GM12891 (cell line): ENCODE data around the gene ACTN2.
"Not testable (repeated sequence)": the region's sequence is repeated elsewhere in the genome, so short reads cannot be mapped to it uniquely, and the experiment has no call there.

Experiments
- DNase-seq: peaks from one replicate; pipeline ENCODE4 v3.0.0; 2011; ENCODE audit warnings: low spot score; ENCODE audit not compliant: insufficient read length
- FAIRE-seq: peaks from 2 replicates; lab custom pipeline; 2011; peaks lifted over from hg19 to GRCh38; lab: Jason Lieb, UNC
- PAX5 ChIP-seq: IDR thresholded peaks from 2 replicates; pipeline ENCODE4 v1.6.1; 2011; ENCODE audit warnings: low read length, moderate library complexity, mild to moderate bottlenecking; ENCODE audit not compliant: insufficient read depth, severe bottlenecking
- POLR2A ChIP-seq: IDR thresholded peaks from 2 replicates; pipeline ENCODE4 v1.6.1; 2011; ENCODE audit warnings: low read depth, low read length, control low read depth
- POLR2AphosphoS5 ChIP-seq: IDR thresholded peaks from 2 replicates; pipeline ENCODE4 v1.6.1; 2011; ENCODE audit warnings: low read depth, low read length, control low read depth
- POU2F2 ChIP-seq: IDR thresholded peaks from 2 replicates; pipeline ENCODE4 v1.6.1; 2011; ENCODE audit warnings: low read depth, mild to moderate bottlenecking, control low read depth, low read length, moderate library complexity
- SPI1 ChIP-seq: IDR thresholded peaks from 2 replicates; pipeline ENCODE4 v1.6.1; 2011; ENCODE audit warnings: low read depth, low read length, control low read depth
- TAF1 ChIP-seq: IDR thresholded peaks from 2 replicates; pipeline ENCODE4 v1.6.1; 2011; ENCODE audit warnings: low read depth, low read length, control low read depth

ACTN2 gene

GRCh38 chr1:236659792-236660587 lies 26.3 kb upstream of the ACTN2 start:
- FAIRE-seq (no peak), DNase-seq (no peak)
- TF ChIP-seq PAX5 (no peak), POLR2AphosphoS5 (no peak), POU2F2 (no peak), TAF1 (no peak), SPI1 (no peak), POLR2A (no peak)

- TF ChIP-seq SPI1 (no peak), PAX5 (no peak), POLR2A (no peak), TAF1 (no peak), POLR2AphosphoS5 (no peak), POU2F2 (no peak)
- DNase-seq (no peak), FAIRE-seq (no peak)
Measured at GRCh38 chr1:236663934-236664333, 22.4 kb upstream of the ACTN2 start.

- not testable (repeated sequence) for FAIRE-seq, DNase-seq
Measured at GRCh38 chr1:236668909-236669308, 17.4 kb upstream of the ACTN2 start.

DNA sequence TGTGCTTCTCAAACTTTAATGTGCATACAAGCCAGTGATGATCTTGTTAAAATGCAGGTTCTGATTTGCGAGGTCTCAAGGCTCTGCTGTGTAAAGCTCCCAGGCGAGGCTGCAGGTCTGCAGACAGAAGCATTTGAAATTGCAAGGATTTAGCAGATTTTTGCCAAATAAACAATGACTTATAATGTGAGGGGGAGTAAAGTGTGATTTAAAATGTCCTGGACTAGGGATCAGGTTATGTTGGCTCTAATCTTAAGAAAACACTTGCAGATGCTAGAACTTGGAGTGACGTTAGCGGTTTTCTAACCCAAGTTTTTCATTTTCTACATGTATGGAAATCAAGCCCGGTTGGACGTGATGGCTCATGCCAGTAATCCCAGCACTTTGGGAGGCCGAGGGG lies 16.2 kb upstream of the ACTN2 start:
- DNase-seq (no peak), FAIRE-seq (no peak)
- no peak for TF ChIP-seq SPI1
- TF ChIP-seq PAX5 = no peak
- TF ChIP-seq POLR2A = no peak
- TF ChIP-seq POLR2AphosphoS5 = no peak
- no peak for TF ChIP-seq TAF1
- no peak for TF ChIP-seq POU2F2

DNA sequence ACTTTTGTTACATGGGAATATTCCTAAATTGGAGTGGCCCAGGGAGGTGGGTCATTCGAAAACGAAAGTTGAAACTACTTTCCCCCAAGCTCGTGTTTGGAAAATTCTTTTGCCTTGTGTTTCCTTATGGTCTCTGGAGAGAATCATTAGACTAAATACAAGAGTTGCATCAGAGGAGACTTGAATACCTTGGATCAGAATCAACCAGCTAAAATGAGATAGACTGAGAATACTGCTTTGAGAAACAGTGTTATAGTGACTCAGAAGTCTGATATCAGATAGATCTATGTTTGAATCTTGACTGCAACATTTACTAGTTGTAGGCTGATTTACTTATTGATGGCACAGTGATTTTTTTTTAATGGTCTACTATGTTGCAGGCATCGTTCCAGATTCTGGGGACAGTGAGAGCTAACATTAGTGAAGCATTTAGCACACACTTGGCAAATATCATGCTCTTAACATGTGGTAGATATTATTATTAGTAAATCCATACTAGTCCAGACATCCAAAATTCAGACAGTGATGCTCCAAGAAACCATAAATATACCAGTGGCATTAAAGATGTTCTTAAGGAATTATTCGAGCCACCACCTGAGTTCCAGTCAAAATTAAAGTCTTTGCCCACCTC lies 12.9 kb upstream of the ACTN2 start:
- FAIRE-seq (no peak), DNase-seq (no peak)
- TF ChIP-seq POU2F2 = no peak
- TF ChIP-seq POLR2AphosphoS5 = no peak
- TF ChIP-seq SPI1 = no peak
- TF ChIP-seq POLR2A = no peak
- no peak for TF ChIP-seq TAF1
- TF ChIP-seq PAX5 = no peak

- TF ChIP-seq POU2F2 = no peak
- DNase-seq (no peak), FAIRE-seq (no peak)
Measured at GRCh38 chr1:236677641-236678235, 8.6 kb upstream of the ACTN2 start.

- TF ChIP-seq POLR2A (no peak), POU2F2 (no peak), SPI1 (no peak), TAF1 (no peak), POLR2AphosphoS5 (no peak), PAX5 (no peak)
- DNase-seq (no peak), FAIRE-seq (no peak)
Measured at GRCh38 chr1:236681219-236681618, 5.1 kb upstream of the ACTN2 start.

- FAIRE-seq (no peak), DNase-seq (no peak)
- TF ChIP-seq POLR2A = no peak
- no peak for TF ChIP-seq TAF1
- TF ChIP-seq SPI1 = no peak
- TF ChIP-seq POLR2AphosphoS5 = no peak
- TF ChIP-seq POU2F2 = no peak
- no peak for TF ChIP-seq PAX5
Measured at GRCh38 chr1:236685205-236685916, 938 bp upstream of the ACTN2 start.

GRCh38 chr1:236686815-236687160 lies 489 bp downstream of the ACTN2 start:
- DNase-seq (no peak), FAIRE-seq (no peak)
- no peak for TF ChIP-seq SPI1
- TF ChIP-seq POLR2AphosphoS5 = no peak
- no peak for TF ChIP-seq TAF1
- TF ChIP-seq POLR2A = no peak
- no peak for TF ChIP-seq PAX5
- TF ChIP-seq POU2F2 = no peak

DNA sequence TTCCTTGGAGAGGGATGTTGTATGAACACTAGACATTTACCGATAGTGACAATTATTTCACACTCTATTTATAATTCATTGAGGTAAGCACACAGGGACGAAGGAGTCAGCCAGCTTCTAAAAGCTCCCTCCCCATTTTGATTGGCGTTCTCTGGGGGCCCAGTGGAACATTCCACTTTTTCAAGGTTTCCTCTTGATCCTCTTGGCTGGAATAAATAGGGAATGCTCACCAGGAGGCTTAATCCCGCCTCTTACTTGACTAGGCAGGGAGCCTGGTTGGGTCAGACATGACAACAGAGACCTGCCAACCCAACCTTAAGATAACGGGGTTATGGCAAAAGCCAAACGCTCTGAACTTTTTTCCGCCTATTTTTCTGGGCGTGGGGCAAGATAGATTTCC lies 974 bp downstream of the ACTN2 start:
- no peak for FAIRE-seq
- no peak for TF ChIP-seq POLR2AphosphoS5
- no peak for TF ChIP-seq SPI1
- TF ChIP-seq PAX5 = no peak
- TF ChIP-seq POU2F2 = no peak
- no peak for TF ChIP-seq POLR2A
- TF ChIP-seq TAF1 = no peak
- DNase-seq = no peak
